GM12864 (cell line): ENCODE measurements around the gene DDX42.

Source experiments
- DNase-seq: peaks from one replicate; pipeline ENCODE4 v3.0.0-alpha.2; 2011; ENCODE audit warnings: low read depth
- H3K4me3 ChIP-seq: 2 replicates; pipeline ENCODE4 v1.5.1; 2011; ENCODE audit warnings: mild to moderate bottlenecking, low read depth, low read length, control low read depth
- CTCF ChIP-seq: IDR thresholded peaks from 2 replicates; pipeline ENCODE4 v1.5.1; 2011; ENCODE audit warnings: low read depth, mild to moderate bottlenecking, moderate library complexity, low read length, control low read depth, inconsistent platforms; ENCODE audit errors: missing control alignments

Gene DDX42

GRCh38 chr17:63780507-63780906, 6.5 kb downstream of the DDX42 start:
- H3K4me3 ChIP-seq, result no peak overlapping the region
- DNase-seq, result no peak
- TF ChIP-seq CTCF, result no peak

- no peak overlapping the region for H3K4me3 ChIP-seq
- TF ChIP-seq CTCF, result no peak
- no peak for DNase-seq
These were observed 7.0 kb downstream of the DDX42 start for GRCh38 chr17:63780928-63781327.

- no peak for TF ChIP-seq CTCF
- DNase-seq, result no peak
- H3K4me3 ChIP-seq, result no peak overlapping the region
These were observed 9.6 kb downstream of the DDX42 start for GRCh38 chr17:63783522-63783921.

GRCh38 chr17:63785556-63785955, 11.6 kb downstream of the DDX42 start:
- H3K4me3 ChIP-seq, result no peak overlapping the region
- DNase-seq, result no peak
- TF ChIP-seq CTCF, result no peak

- no peak overlapping the region for H3K4me3 ChIP-seq
- TF ChIP-seq CTCF, result no peak
- no peak for DNase-seq
These were observed 12.1 kb downstream of the DDX42 start for GRCh38 chr17:63786117-63786516.

- no peak for DNase-seq
- H3K4me3 ChIP-seq, result no peak overlapping the region
- TF ChIP-seq CTCF, result no peak
These were observed 13.2 kb downstream of the DDX42 start for GRCh38 chr17:63786971-63787711.

- H3K4me3 ChIP-seq, result no peak overlapping the region
- no peak for DNase-seq
- no peak for TF ChIP-seq CTCF
These were observed 16.1 kb downstream of the DDX42 start for GRCh38 chr17:63790057-63790456.
